NT2/D1 (cell line): Measurements from ENCODE around the gene KCNC4.

Source experiments
- SUZ12 ChIP-seq: IDR thresholded peaks from 2 replicates; pipeline ENCODE4 v1.6.1; 2011; ENCODE audit not compliant: insufficient read length, insufficient read depth; ENCODE audit errors: extremely low read depth
- ZNF274 ChIP-seq: IDR thresholded peaks from 2 replicates; pipeline ENCODE4 v1.6.1; 2011; ENCODE audit warnings: mild to moderate bottlenecking, low read depth, low read length

GRCh38 chr1:110177775-110178174 is 32.3 kb upstream of the KCNC4 start:
- TF ChIP-seq ZNF274 = no peak
- no peak for TF ChIP-seq SUZ12
